A549 (cell line): ENCODE measurements around the gene PCGF2. TPM values are rescaled to one million over a fixed set of nuclear protein-coding genes. Genes with fewer than 3 reads are reported as not detected.

Experiments
- ATAC-seq, 2 experiments: fragments of 200-7000 bp in 1 of 2; fragments of >200 bp in 1 of 2; cut with Nextera tagmentation in 1 of 2; cut with Tn5 transposase in 1 of 2; 3 replicates each; pipeline versions ENCODE4 v1.8.0 to v1.9.1; 2018 to 2020; ENCODE audit warnings: mild to moderate bottlenecking in 1 of 2, moderate library complexity in 1 of 2
- CTCF ChIA-PET: fragments of 300-600 bp; sonication (Branson Sonifier 250); formaldehyde crosslinking; extraction: SDS; loops from one replicate; lab custom pipeline; 2021; ENCODE audit warnings: antibody characterized with exemption, inconsistent platforms; lab: Yijun Ruan, JAX
- POLR2A ChIA-PET: fragments of 350-600 bp; formaldehyde crosslinking; extraction: SDS; loops from one replicate; lab custom pipeline; 2021; ENCODE audit warnings: antibody characterized with exemption, inconsistent platforms; lab: Yijun Ruan, JAX
- DNase-seq, 2 experiments: peaks; one replicate each; pipeline versions ENCODE4 v3.0.0 to v3.0.0-alpha.2; 2011 to 2016; ENCODE audit warnings: low read depth in 1 of 2, low spot score in 1 of 2
- FAIRE-seq: peaks from 2 replicates; lab custom pipeline; 2011; peaks lifted over from hg19 to GRCh38; lab: Jason Lieb, UNC
- H3K27ac ChIP-seq, 2 experiments: fragments of >200 bp; sonication (Bioruptor Twin); formaldehyde crosslinking; 3 replicates each; pipeline ENCODE4 v1.5.1; 2016 to 2017
- H3K4me1 ChIP-seq: fragments of >200 bp; sonication (Bioruptor Twin); formaldehyde crosslinking; 3 replicates; pipeline ENCODE4 v1.6.1; 2016
- H3K4me2 ChIP-seq: fragments of >200 bp; sonication (Bioruptor Twin); formaldehyde crosslinking; 3 replicates; pipeline ENCODE4 v1.6.1; 2016
- H3K4me3 ChIP-seq: fragments of >200 bp; sonication (Bioruptor Twin); formaldehyde crosslinking; 3 replicates; pipeline ENCODE4 v1.5.1; 2016
- H3K9me3 ChIP-seq: fragments of >200 bp; sonication (Bioruptor Twin); formaldehyde crosslinking; 3 replicates; pipeline ENCODE4 v1.6.1; 2016
- BCL3 ChIP-seq: fragments of >200 bp; sonication (Bioruptor Twin); formaldehyde crosslinking; IDR thresholded peaks from 3 replicates; pipeline ENCODE4 v1.6.1; 2016
- BHLHE40 ChIP-seq: IDR thresholded peaks from 2 replicates; pipeline ENCODE4 v1.6.1; 2012; ENCODE audit warnings: low read depth, low read length, inconsistent platforms
- CBX2 ChIP-seq: fragments of 200-600 bp; sonication (generic); IDR thresholded peaks from 2 replicates; pipeline ENCODE4 v1.6.1; 2016; ENCODE audit warnings: low read depth, mild to moderate bottlenecking, borderline replicate concordance
- CBX8 ChIP-seq: fragments of 200-600 bp; sonication (generic); IDR thresholded peaks from 2 replicates; pipeline ENCODE4 v1.6.1; 2016
- CEBPB ChIP-seq, 2 experiments: fragments of >200 bp in 1 of 2; sonication (Bioruptor Twin) in 1 of 2; formaldehyde crosslinking in 1 of 2; IDR thresholded peaks; 2 replicates each; pipeline ENCODE4 v1.6.1; 2012 to 2016
- ESRRA ChIP-seq: fragments of 150-350 bp; IDR thresholded peaks from 2 replicates; pipeline ENCODE4 v1.6.1; 2014; ENCODE audit warnings: mild to moderate bottlenecking, low read length, borderline replicate concordance
- FOSB ChIP-seq: fragments of 250-450 bp; sonication (Bioruptor Pico); IDR thresholded peaks from 2 replicates; pipeline ENCODE4 v1.5.0; 2020; ENCODE audit warnings: mild to moderate bottlenecking, moderate library complexity
- GATA3 ChIP-seq: IDR thresholded peaks from 2 replicates; pipeline ENCODE4 v1.6.1; 2012; ENCODE audit warnings: borderline replicate concordance
- HOXB5 ChIP-seq: fragments of 250-450 bp; sonication (Bioruptor Pico); IDR thresholded peaks from 2 replicates; pipeline ENCODE4 v1.5.0; 2020; ENCODE audit warnings: mild to moderate bottlenecking, moderate library complexity
- JUN ChIP-seq, 2 experiments: fragments of >200 bp; sonication (Bioruptor Twin); formaldehyde crosslinking; IDR thresholded peaks; 2 replicates in 1 of 2; 3 replicates in 1 of 2; pipeline ENCODE4 v1.6.1; 2016 to 2017
- POLR2A ChIP-seq: IDR thresholded peaks from 2 replicates; pipeline ENCODE4 v1.6.1; 2012; ENCODE audit warnings: mild to moderate bottlenecking, low read length
- RAD21 ChIP-seq, 2 experiments: fragments of >200 bp in 1 of 2; sonication (Bioruptor Twin) in 1 of 2; formaldehyde crosslinking in 1 of 2; IDR thresholded peaks in 1 of 2; conservative IDR thresholded peaks in 1 of 2; 2 replicates in 1 of 2; 3 replicates in 1 of 2; pipeline ENCODE4 v1.6.1; 2012 to 2018; ENCODE audit warnings: inconsistent platforms in 1 of 2
- SMC3 ChIP-seq: fragments of >200 bp; sonication (Bioruptor Twin); formaldehyde crosslinking; IDR thresholded peaks from 3 replicates; pipeline ENCODE4 v1.6.1; 2018; ENCODE audit warnings: inconsistent platforms
- USF2 ChIP-seq: fragments of 450-650 bp; IDR thresholded peaks from 2 replicates; pipeline ENCODE4 v1.6.1; 2014; ENCODE audit warnings: antibody characterized with exemption
- WGBS: methylation state at CpG from one replicate; pipeline ENCODE4 v1.1.6; 2017; ENCODE audit errors: missing lambda C conversion rate; 5-methylcytosine and 5-hydroxymethylcytosine counted together
- polyA minus RNA-seq: library from RNA; depleted of rRNA, polyadenylated mRNA; stranded (reverse); fragments of >200 nt; gene quantifications from 2 replicates; pipeline ENCODE4 v1.2.3, GENCODE V29; 2011; rRNA and poly(A)+ RNA removed
- polyA plus RNA-seq, 4 experiments: library from polyadenylated mRNA; depleted of rRNA in 3 of 4; stranded (reverse); fragments of >200 nt; fragmentation: RNase III in 1 of 4; extraction: RNeasy Plus Mini Kit Qiagen cat#74134 plus additional on column Dnase treatment in 1 of 4; gene quantifications; 2 replicates in 3 of 4; 3 replicates in 1 of 4; pipeline ENCODE4 v1.2.3, GENCODE V29; 2011 to 2017
- TF ChIP-seq, protein P1 (sequence below): fragments of 150-350 bp; IDR thresholded peaks from 2 replicates; pipeline ENCODE4 v1.6.1; 2014; ENCODE audit warnings: low read depth, mild to moderate bottlenecking, low read length
- TF ChIP-seq, protein P2 (sequence below): IDR thresholded peaks from 2 replicates; pipeline ENCODE4 v1.6.1; 2012

Gene PCGF2
- polyA plus RNA-seq (2011; rRNA removed) = 19.9 and 21.2 TPM in 2 replicates
- 44.9 and 56.9 TPM in 2 replicates for polyA plus RNA-seq (2012; cell fraction: cytosol; rRNA removed)
- polyA plus RNA-seq (2012; cell fraction: nucleus; rRNA removed) = 70.5 and 88.3 TPM in 2 replicates
- polyA plus RNA-seq (2017; fragmentation: RNase III; extraction: RNeasy Plus Mini Kit Qiagen cat#74134 plus additional on column Dnase treatment) = 33.9 to 43.6 TPM (median 42.5 TPM) in 3 replicates
- 30.6 and 31.4 TPM in 2 replicates for polyA minus RNA-seq

DNA sequence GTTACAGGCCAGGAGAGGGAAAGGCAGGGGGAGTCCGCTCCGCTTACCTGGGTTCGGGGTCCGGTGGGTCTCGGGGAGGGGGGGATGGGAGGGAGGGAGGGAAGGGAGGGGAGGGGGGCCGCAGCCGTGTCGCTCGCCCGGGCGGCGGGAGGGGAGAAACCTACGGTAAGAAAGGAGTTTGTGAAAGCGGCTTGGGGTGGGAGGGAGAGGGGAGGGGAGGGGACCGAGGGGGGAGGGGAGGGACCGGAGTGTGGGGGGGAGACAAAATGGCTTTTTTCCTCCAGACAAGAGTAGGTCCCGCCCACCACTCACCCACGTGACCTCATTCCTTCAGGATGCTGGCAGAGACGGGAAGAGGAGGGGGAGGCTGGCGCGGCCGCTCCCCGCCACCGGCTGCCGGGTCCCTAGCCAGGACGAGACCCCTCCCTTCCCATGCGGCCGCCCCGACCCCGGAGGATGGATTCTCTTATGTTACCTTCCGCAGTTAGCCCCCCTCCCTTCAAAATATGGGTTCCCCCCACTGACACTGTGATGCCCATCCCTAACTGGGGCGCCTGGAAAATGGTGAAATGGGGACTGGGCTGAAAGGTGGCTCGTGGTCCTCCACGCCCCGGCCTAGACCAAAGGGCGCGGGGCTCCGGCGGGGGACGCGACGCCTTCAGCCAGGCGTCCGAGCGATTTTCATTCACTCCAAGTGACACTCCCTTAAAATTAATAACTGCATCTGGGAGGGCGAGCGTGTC, at the start of gene PCGF2:
Gene PCGF2 (minus strand): TSS at position 188 of the 743 bp plus-strand sequence. CDS start 7,934 bp downstream, outside the sequence.
- Histone ChIP-seq H3K27ac (peak within 1 kb of the TSS; percentile 90 to 98), H3K4me3 (peak within 1 kb of the TSS; percentile 96), H3K9me3 (no peaks in the 10 kb centered on the region), H3K4me2 (peak within 1 kb of the TSS; percentile 82), H3K4me1 (peaks cover 40% of the 10 kb centered on the region)
- FAIRE-seq (no peak), DNase-seq (peak; percentile 89 to 94), ATAC-seq (peak; percentile 7 to 17; a peak in 3 of 6 replicates)
- 1% methylated on average over 32 of the region's 47 CpGs for WGBS
- peak in 1 of 2 experiments; percentile 90; a peak in 3 of 5 replicates for TF ChIP-seq JUN (IDR thresholded peaks at IDR 0.05)
- no peak for TF ChIP-seq ESRRA
- no peak for TF ChIP-seq CEBPB (IDR thresholded peaks at IDR 0.05)
- TF ChIP-seq CBX2 = no peak
- peak; percentile 90 for TF ChIP-seq USF2
- TF ChIP-seq, protein P1, sequence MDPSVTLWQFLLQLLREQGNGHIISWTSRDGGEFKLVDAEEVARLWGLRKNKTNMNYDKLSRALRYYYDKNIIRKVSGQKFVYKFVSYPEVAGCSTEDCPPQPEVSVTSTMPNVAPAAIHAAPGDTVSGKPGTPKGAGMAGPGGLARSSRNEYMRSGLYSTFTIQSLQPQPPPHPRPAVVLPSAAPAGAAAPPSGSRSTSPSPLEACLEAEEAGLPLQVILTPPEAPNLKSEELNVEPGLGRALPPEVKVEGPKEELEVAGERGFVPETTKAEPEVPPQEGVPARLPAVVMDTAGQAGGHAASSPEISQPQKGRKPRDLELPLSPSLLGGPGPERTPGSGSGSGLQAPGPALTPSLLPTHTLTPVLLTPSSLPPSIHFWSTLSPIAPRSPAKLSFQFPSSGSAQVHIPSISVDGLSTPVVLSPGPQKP = no peak
- no peak for TF ChIP-seq CBX8
- peak; percentile 64; the same call in 1 of the 3 replicates for TF ChIP-seq BCL3
- peak; percentile 88 for TF ChIP-seq POLR2A
- TF ChIP-seq RAD21 (conservative IDR thresholded peaks at IDR 0.05 in 1 of 2, IDR thresholded peaks at IDR 0.05 in 1 of 2) = no peak
- peak; percentile 39; the same call in 1 of the 2 replicates for TF ChIP-seq HOXB5 (CRISPR knock-in tag)
- 0 out of 3 replicates have a peak, but pooled peaks have one; percentile 6 for TF ChIP-seq SMC3
- TF ChIP-seq, protein P2, sequence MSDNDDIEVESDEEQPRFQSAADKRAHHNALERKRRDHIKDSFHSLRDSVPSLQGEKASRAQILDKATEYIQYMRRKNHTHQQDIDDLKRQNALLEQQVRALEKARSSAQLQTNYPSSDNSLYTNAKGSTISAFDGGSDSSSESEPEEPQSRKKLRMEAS = peak; percentile 45
- TF ChIP-seq FOSB (CRISPR knock-in tag) = no peak
- ChIA-PET CTCF (interaction anchor here (0.7 to 5.8 kb wide), 3 partner anchors 13 to 72 kb away, joined by 4 to 107 read pairs (median 11); partner anchors contain the start of gene CISD3), POLR2A (interaction anchor here (1.2 kb wide), 1 partner anchor 71 kb away, joined by 5 read pairs; no protein-coding TSS in a partner anchor)

DNA sequence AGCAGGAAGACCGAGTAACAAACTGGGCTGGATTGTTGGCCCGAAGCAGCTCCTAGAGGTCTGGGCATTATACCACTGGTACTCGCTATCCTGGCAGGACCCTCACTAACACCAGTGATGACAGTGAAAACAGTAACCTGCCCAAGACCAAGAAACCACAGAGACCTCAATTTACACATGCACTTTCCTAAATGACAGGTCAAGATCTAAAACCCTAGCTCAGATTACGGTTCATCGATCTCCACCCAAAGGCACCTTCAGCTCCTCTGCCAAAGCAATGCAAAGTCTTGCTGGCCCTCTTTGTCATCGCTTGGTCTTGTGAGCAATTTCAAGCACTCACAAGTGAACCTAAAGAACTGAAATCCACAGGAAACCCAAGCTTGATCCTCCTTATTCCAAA, 49.7 kb upstream of the PCGF2 start:
- FAIRE-seq = no peak

More for the DNA sequence above, 49.7 kb upstream of the PCGF2 start:
- peak overlapping the region; percentile 93 for H3K4me2 ChIP-seq
- H3K4me3 ChIP-seq = peak overlapping the region; percentile 91; the same call in 2 of the 3 replicates
- TF ChIP-seq USF2 (no peak), JUN (IDR thresholded peaks at IDR 0.05) (no peak), GATA3 (0 out of 2 replicates have a peak, but pooled peaks have one; percentile 10), BHLHE40 (no peak)
- TF ChIP-seq, protein P1 = no peak
- TF ChIP-seq, all 56 proteins: peak for 1
- H3K4me1 ChIP-seq = peaks cover 27% of the 10 kb centered on the region
- no peak for DNase-seq
- WGBS = 95% methylated on average over 6 of the region's 6 CpGs
- ChIA-PET CTCF (interaction anchor here (1.2 to 3.2 kb wide), 5 partner anchors 10 to 63 kb away, joined by 3 to 17 read pairs (median 4); no protein-coding TSS in a partner anchor), POLR2A (interaction anchor here (1.1 kb wide), 1 partner anchor 56 kb away, joined by 4 read pairs; no protein-coding TSS in a partner anchor)
- ATAC-seq = no peak
- peak overlapping the region in 1 of 2 experiments; percentile 92; a peak in 2 of 6 replicates for H3K27ac ChIP-seq
- H3K9me3 ChIP-seq = no peaks in the 10 kb centered on the region
